Measurements from ENCODE around the gene NCF4. TPM values are rescaled to one million over a fixed set of nuclear protein-coding genes. Genes with fewer than 3 reads are reported as not detected.

NCF4 gene
- total RNA-seq, result 100 to 1,000 TPM in 1 of 4 donors, 10 to 100 TPM in 1, 1 to 10 TPM in 2; 4.4 to 175 (median 13.0) TPM

DNA sequence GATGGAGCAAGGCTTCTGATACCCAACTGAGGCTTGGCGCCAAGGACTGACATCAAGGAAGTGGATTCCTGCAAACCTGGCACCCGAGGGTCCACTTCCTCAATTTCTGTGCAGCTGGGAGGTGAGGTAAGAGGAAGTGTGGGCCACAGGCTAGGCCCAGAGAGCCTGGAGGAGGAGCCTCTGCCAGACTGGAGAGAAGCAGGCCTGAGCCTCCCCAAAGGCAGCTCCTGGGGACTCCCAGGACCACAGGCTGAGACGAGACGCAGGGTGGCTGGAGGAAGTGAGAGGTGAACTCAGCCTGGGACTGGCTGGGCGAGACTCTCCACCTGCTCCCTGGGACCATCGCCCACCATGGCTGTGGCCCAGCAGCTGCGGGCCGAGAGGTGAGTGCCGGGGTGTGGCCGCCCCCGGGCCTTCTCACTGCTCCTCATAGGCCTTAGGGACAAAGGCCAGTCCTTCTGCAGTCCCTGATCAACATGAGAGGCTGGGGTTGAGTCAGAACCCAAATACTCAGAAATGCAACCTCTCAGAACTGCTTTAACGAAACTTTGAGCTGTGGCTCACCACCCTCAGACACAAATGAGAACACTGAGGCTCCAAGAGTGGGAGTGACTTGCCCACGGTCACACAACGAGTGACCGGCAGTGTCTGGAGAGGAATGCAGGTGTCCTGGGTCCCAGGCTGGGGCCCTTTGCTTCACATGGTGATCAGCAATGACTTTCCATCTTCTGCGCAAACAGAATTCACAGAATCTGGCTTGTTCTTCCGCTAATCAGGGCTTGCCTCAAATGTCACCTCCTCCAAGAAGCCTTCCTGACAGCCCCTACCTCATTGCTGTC lies at the start of gene NCF4:
Gene NCF4 (plus strand): TSS at position 186 of the 839 bp plus-strand sequence. CDS start 166 bp downstream, at position 352.
- Histone ChIP-seq H3K36me3 (no peaks in the 10 kb centered on the region), H3K27me3 (no peaks in the 10 kb centered on the region), H3K27ac (peak within 1 kb of the TSS; percentile 65 to 82 (median 70)), H3K9me3 (no peaks in the 10 kb centered on the region), H3K4me3 (peak within 1 kb of the TSS; percentile 9 to 44 (median 28)), H3K4me1 (no peaks in the 10 kb centered on the region)
- TF ChIP-seq, protein P1, sequence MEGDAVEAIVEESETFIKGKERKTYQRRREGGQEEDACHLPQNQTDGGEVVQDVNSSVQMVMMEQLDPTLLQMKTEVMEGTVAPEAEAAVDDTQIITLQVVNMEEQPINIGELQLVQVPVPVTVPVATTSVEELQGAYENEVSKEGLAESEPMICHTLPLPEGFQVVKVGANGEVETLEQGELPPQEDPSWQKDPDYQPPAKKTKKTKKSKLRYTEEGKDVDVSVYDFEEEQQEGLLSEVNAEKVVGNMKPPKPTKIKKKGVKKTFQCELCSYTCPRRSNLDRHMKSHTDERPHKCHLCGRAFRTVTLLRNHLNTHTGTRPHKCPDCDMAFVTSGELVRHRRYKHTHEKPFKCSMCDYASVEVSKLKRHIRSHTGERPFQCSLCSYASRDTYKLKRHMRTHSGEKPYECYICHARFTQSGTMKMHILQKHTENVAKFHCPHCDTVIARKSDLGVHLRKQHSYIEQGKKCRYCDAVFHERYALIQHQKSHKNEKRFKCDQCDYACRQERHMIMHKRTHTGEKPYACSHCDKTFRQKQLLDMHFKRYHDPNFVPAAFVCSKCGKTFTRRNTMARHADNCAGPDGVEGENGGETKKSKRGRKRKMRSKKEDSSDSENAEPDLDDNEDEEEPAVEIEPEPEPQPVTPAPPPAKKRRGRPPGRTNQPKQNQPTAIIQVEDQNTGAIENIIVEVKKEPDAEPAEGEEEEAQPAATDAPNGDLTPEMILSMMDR (IDR thresholded peaks at IDR 0.05), result no peak
- no peak for TF ChIP-seq POLR2A (IDR thresholded peaks at IDR 0.05)
- DNase-seq, result peak in 2 of 3 donors; percentile 87 to 92

DNA sequence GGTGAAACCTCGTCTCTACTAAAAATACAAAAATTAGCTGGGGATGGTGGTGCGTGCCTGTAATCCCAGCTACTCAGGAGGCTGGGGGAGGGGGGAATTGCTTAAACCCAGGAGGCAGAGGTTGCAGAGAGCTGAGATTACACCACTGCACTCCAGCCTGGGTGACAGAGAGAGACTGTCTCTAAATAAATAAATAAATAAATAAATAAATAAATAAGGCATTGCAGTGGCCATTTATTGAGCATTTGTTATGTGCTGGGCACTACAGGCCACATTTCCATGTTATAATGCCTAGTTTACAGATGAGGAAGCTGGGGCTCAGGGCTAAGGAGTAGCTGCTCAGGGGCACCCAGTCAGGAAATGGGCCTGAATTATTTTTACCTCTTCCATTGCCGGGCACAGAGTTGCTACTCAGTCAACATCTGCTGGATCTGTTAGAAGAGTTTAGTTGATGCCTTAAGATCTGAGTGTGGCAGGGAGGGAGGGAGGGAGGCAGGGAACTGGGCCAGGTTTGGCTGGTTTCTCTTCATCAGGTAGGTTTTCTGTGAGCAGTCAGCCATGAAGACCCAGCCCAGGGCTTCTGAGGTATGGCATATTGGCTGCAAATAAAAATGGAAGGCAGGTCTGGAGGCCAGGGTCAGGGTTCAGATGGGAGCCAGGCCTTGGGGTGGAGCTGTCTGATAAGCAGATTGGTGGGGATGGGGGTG lies 49.6 kb upstream of the NCF4 start:
- no peak overlapping the region for H3K4me3 ChIP-seq
- H3K27me3 ChIP-seq, result peaks cover 0 to 7% of the 10 kb centered on the region in 2 donors
- no peak for DNase-seq
- no peak for TF ChIP-seq POLR2A (IDR thresholded peaks at IDR 0.05)
- TF ChIP-seq, protein P1 (IDR thresholded peaks at IDR 0.05), result no peak
- H3K27ac ChIP-seq, result no peak overlapping the region
- H3K4me1 ChIP-seq, result peaks cover 0 to 2% (median 0%) of the 10 kb centered on the region in 4 donors
- H3K9me3 ChIP-seq, result no peaks in the 10 kb centered on the region
- H3K36me3 ChIP-seq, result no peaks in the 10 kb centered on the region

DNA sequence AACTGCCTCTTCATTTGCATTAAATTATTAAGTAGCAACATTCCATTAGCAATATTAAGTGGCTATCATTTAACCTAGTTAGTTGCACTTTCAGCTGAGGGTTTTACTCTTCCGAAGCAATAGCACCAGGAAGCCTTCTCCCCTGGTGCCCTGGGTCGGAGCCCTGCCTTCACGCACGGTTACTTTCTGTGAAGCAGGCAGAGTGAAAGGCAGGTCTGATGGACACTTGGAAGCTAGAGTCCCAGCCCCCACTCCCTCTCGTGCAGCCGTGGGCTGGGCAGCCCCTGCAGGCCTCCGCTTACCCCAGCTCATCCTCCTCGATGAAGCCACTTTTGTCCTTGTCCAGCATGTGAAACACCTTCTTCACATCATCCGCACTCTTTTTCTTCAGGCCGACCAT lies 46.0 kb upstream of the NCF4 start:
- Histone ChIP-seq H3K36me3 (no peaks in the 10 kb centered on the region), H3K27me3 (peaks cover 0 to 31% of the 10 kb centered on the region in 2 donors), H3K4me3 (no peak overlapping the region), H3K4me1 (peaks cover 0 to 14% (median 2%) of the 10 kb centered on the region in 4 donors), H3K27ac (no peak overlapping the region), H3K9me3 (no peaks in the 10 kb centered on the region)
- no peak for DNase-seq
- TF ChIP-seq, protein P1 (IDR thresholded peaks at IDR 0.05), result no peak
- no peak for TF ChIP-seq POLR2A (IDR thresholded peaks at IDR 0.05)

DNA sequence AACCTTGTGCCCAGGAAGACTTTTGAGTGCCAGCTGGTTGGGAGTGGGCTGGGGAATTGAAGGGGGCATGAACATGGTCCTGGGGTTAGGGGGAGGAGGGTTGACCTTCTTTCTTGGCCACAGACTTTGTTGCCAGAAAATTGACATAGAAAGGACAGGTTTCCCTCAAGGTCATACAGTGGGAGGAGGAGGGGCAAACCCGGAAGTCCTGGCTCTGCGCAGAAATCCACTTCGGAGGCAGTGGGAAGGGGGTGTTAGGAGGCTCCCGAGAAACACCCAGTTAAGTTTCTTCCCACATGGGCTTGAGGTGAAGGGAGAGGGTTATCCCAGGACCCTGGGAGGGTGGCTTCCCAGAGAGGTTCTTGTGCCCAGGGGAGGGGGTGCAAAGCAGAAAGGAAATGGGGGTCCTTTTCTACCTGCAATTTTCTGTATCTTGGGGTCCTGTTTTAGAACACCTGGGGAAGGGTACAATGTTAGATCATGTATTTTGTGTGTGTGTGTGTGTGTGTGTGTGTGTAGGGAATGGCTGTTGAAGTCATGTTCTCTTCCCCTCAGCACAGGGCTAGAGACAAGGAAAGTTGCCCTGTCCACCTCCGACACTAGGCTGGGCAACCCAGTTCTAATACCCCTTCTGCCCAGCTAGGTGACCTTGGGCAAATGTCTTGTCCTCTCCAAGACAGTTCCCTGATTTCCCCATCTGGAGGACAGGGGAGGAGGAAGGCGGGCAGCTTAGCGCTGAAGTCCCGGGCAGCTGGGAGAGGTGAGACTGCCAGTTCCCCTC lies 45.1 kb upstream of the NCF4 start:
- TF ChIP-seq, protein P1 (IDR thresholded peaks at IDR 0.05), result no peak
- TF ChIP-seq POLR2A (IDR thresholded peaks at IDR 0.05), result no peak
- Histone ChIP-seq H3K36me3 (no peaks in the 10 kb centered on the region), H3K4me3 (no peak overlapping the region), H3K4me1 (peaks cover 0 to 14% (median 2%) of the 10 kb centered on the region in 4 donors), H3K27ac (no peak overlapping the region), H3K9me3 (no peaks in the 10 kb centered on the region), H3K27me3 (peaks cover 0 to 31% of the 10 kb centered on the region in 2 donors)
- no peak for DNase-seq

DNA sequence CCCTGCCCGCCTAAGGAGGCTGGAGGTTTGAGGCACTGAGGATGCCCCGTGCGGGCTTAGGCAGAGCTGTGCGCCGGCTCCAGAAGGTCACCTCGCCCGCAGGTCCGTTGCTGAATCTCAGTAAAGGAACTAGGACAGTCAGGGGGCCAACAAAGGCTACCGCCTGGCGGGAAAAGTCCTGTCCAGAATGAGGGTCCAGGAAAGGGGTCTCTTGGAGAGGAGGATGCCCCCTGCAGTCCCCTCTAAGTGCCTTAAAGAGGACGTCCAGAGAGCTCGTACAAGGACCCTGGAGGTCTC lies 44.5 kb upstream of the NCF4 start:
- Histone ChIP-seq H3K9me3 (no peaks in the 10 kb centered on the region), H3K4me3 (peak overlapping the region in 1 of 4 donors; percentile 35), H3K27me3 (peaks cover 0 to 31% of the 10 kb centered on the region in 2 donors), H3K4me1 (peaks cover 0 to 14% (median 2%) of the 10 kb centered on the region in 4 donors), H3K27ac (no peak overlapping the region), H3K36me3 (no peaks in the 10 kb centered on the region)
- DNase-seq, result no peak
- TF ChIP-seq, protein P1 (IDR thresholded peaks at IDR 0.05), result no peak
- no peak for TF ChIP-seq POLR2A (IDR thresholded peaks at IDR 0.05)
